ENCODE results near the gene ESR2. TPM values are rescaled to one million over a fixed set of nuclear protein-coding genes. Genes with fewer than 3 reads are reported as not detected.
A peak's percentile ranks its signal among the peaks of the same experiment; 100 is the strongest.

Gene ESR2
- total RNA-seq, 1 experiment from 2014 or later = 0.15 TPM

GRCh38 chr14:64208981-64209380 lies 85.2 kb downstream of the ESR2 start:
- Histone ChIP-seq H3K79me1 (ENCODE audit: insufficient read depth, low read depth, low read length, poor library complexity, severe bottlenecking) (no peaks in the 10 kb centered on the region), H3K27me3 (ENCODE audit: insufficient read depth, low read length) (no peaks in the 10 kb centered on the region), H2AFZ (ENCODE audit: low read length) (no peak overlapping the region), H3T11ph (ENCODE audit: low read length) (no peak overlapping the region), H3K4ac (ENCODE audit: low read depth, low read length) (no peak overlapping the region), H3K23me2 (ENCODE audit: insufficient read length, low read depth, low read length, poor library complexity, severe bottlenecking) (no peaks in the 10 kb centered on the region), H3K4me1 (ENCODE audit: insufficient read depth, low read length) (no peaks in the 10 kb centered on the region), H3K79me2 (ENCODE audit: insufficient read depth, low read length) (no peaks in the 10 kb centered on the region), H3K56ac (ENCODE audit: insufficient read length, low read depth, low read length) (no peak overlapping the region), H2BK5ac (ENCODE audit: insufficient read length, low read length) (no peak overlapping the region), H3K18ac (ENCODE audit: insufficient read length, low read depth, low read length) (no peak overlapping the region), H3K9ac (ENCODE audit: extremely low read depth, insufficient read length, low read length) (no peak overlapping the region), H3K27ac (ENCODE audit: insufficient read length, low read depth, low read length) (no peak overlapping the region), H2BK20ac (ENCODE audit: low read depth, low read length, poor library complexity, severe bottlenecking) (no peak overlapping the region), H3K23ac (ENCODE audit: insufficient read length, low read depth, low read length) (no peak overlapping the region), H3K4me2 (ENCODE audit: insufficient read depth, insufficient read length, low read length) (no peak overlapping the region), H4K20me1 (ENCODE audit: control insufficient read depth, insufficient read depth, insufficient read length) (no peaks in the 10 kb centered on the region), H3K14ac (ENCODE audit: insufficient read depth, low read length) (no peak overlapping the region), H4K5ac (ENCODE audit: insufficient read length, low read depth, low read length) (no peak overlapping the region), H2BK12ac (ENCODE audit: insufficient read length, low read depth, low read length) (no peak overlapping the region), H2BK15ac (ENCODE audit: low read depth, low read length) (no peak overlapping the region), H2AK5ac (ENCODE audit: insufficient read length, low read length) (no peak overlapping the region), H3K9me3 (ENCODE audit: control insufficient read depth, low read depth, low read length) (no peaks in the 10 kb centered on the region), H4K8ac (replicated peaks; ENCODE audit: insufficient read length, low read depth, low read length) (no peak overlapping the region), H2BK120ac (ENCODE audit: low read depth, low read length, poor library complexity, severe bottlenecking) (no peak overlapping the region), H4K91ac (ENCODE audit: insufficient read length, low read depth, low read length) (no peak overlapping the region)
- Mint-ChIP-seq H3K36me3 (ENCODE audit: insufficient read depth in 1 of 3, low read depth in 3 of 3) (peaks cover 35 to 60% (median 49%) of the 10 kb centered on the region in 3 experiments; a peak in 6 of 7 replicates), H3K27ac (peak overlapping the region in 1 of 3 experiments; percentile 27; a peak in 1 of 7 replicates), H3K9me3 (no peaks in the 10 kb centered on the region), H3K27me3 (ENCODE audit: low read depth) (no peaks in the 10 kb centered on the region), H3K4me1 (peaks cover 8% of the 10 kb centered on the region in 2 experiments), H3K4me3 (no peak overlapping the region)
- DNase-seq = no peak
- TF ChIP-seq CTCF (conservative IDR thresholded peaks at IDR 0.05) = no peak
- no CpG with 5 or more reads among the region's 10 CpGs for WGBS (ENCODE audit: extremely low coverage, insufficient read length, low lambda C conversion rate)
